Measurements from ENCODE around the gene RASGRF1.

RASGRF1 gene

GRCh38 chr15:79082363-79083070 is 8.1 kb downstream of the RASGRF1 start:
- POLR2A ChIA-PET: no interaction called here
- CTCF ChIA-PET: interaction anchor here (0.6 to 1.3 kb wide), 3 partner anchors 55 to 1837 kb away, joined by 3 read pairs; no protein-coding TSS in a partner anchor
- no peak overlapping the region for H3K27ac ChIP-seq (ENCODE audit: extremely low read depth, low read depth, low read length)
- no peak for TF ChIP-seq ZBTB10 (tag by site-specific recombination; IDR thresholded peaks at IDR 0.05)
- no peak for TF ChIP-seq ZNF426 (tag by site-specific recombination; IDR thresholded peaks at IDR 0.05)
- TF ChIP-seq ZNF548 (tag by site-specific recombination; IDR thresholded peaks at IDR 0.05): no peak
- no peak for TF ChIP-seq ZNF423 (tag by site-specific recombination; IDR thresholded peaks at IDR 0.05)
- TF ChIP-seq ZNF362 (tag by site-specific recombination; IDR thresholded peaks at IDR 0.05): no peak
- no peak for TF ChIP-seq ZNF157 (tag by site-specific recombination; IDR thresholded peaks at IDR 0.05)
- no peak for TF ChIP-seq KLF16 (tag by site-specific recombination; IDR thresholded peaks at IDR 0.05)
- TF ChIP-seq ZNF747 (tag by site-specific recombination; IDR thresholded peaks at IDR 0.05): no peak
- no peak for TF ChIP-seq KLF1 (tag by site-specific recombination; IDR thresholded peaks at IDR 0.05)
- no peak for TF ChIP-seq KLF10 (tag by site-specific recombination; IDR thresholded peaks at IDR 0.05)
- TF ChIP-seq ZNF530 (tag by site-specific recombination; IDR thresholded peaks at IDR 0.05; ENCODE audit: low read depth): no peak
- no peak for TF ChIP-seq ZNF544 (tag by site-specific recombination; IDR thresholded peaks at IDR 0.05)
- TF ChIP-seq SP2 (tag by site-specific recombination; IDR thresholded peaks at IDR 0.05): no peak
- no peaks in the 10 kb centered on the region for H3K4me1 ChIP-seq (ENCODE audit: control insufficient read depth, insufficient read depth, low read length)
- no peaks in the 10 kb centered on the region for H3K36me3 ChIP-seq (ENCODE audit: control insufficient read depth in 2 of 2, insufficient read depth in 1 of 2, low read length in 2 of 2)
- no peak overlapping the region for H3K4me3 ChIP-seq (ENCODE audit: low read depth, low read length)
- H3K9me3 ChIP-seq (ENCODE audit: control insufficient read depth, insufficient read depth, low read depth, low read length): no peaks in the 10 kb centered on the region

- no peaks in the 10 kb centered on the region for H3K36me3 ChIP-seq (ENCODE audit: control insufficient read depth in 2 of 2, insufficient read depth in 1 of 2, low read length in 2 of 2)
- no peak overlapping the region for H3K4me3 ChIP-seq (ENCODE audit: low read depth, low read length)
- H3K4me1 ChIP-seq (ENCODE audit: control insufficient read depth, insufficient read depth, low read length): no peaks in the 10 kb centered on the region
- ChIA-PET CTCF (interaction anchor here (1.3 kb wide), 1 partner anchor 20 kb away, joined by 6 read pairs; no protein-coding TSS in a partner anchor), POLR2A (no interaction called here)
- no peaks in the 10 kb centered on the region for H3K9me3 ChIP-seq (ENCODE audit: control insufficient read depth, insufficient read depth, low read depth, low read length)
- H3K27ac ChIP-seq (ENCODE audit: extremely low read depth, low read depth, low read length): no peak overlapping the region
- TF ChIP-seq ZNF184 (tag by site-specific recombination; IDR thresholded peaks at IDR 0.05) (no peak), REPIN1 (tag by site-specific recombination; IDR thresholded peaks at IDR 0.05; ENCODE audit: low read depth) (no peak), ZNF561 (tag by site-specific recombination; IDR thresholded peaks at IDR 0.05; ENCODE audit: borderline replicate concordance) (no peak), ZNF473 (tag by site-specific recombination; IDR thresholded peaks at IDR 0.05) (no peak), GLI2 (tag by site-specific recombination; IDR thresholded peaks at IDR 0.05; ENCODE audit: borderline replicate concordance, low read depth) (no peak), RBAK (tag by site-specific recombination; IDR thresholded peaks at IDR 0.05) (no peak), ZNF843 (tag by site-specific recombination; IDR thresholded peaks at IDR 0.05) (no peak), ZNF16 (tag by site-specific recombination; IDR thresholded peaks at IDR 0.05; ENCODE audit: low read depth) (no peak), TCF7L2 (IDR thresholded peaks at IDR 0.05; ENCODE audit: borderline replicate concordance, low read depth, low read length) (no peak)
Observed at GRCh38 chr15:79078763-79079410, 11.7 kb downstream of the RASGRF1 start.

All from HEK293 (cell line).